Calu3 (cell line): Measurements from ENCODE around the gene CAMK1D. TPM values are rescaled to one million over a fixed set of nuclear protein-coding genes. Genes with fewer than 3 reads are reported as not detected.

Experiments used
- BruUV-seq: library from RNA; stranded (reverse); fragments of 400-500 nt; replicated peaks from 2 replicates; lab custom pipeline; 2021; lab: Mats Ljungman, UMichigan
- CTCF ChIA-PET: fragments of 300-600 bp; sonication (Branson Sonifier 250); formaldehyde crosslinking; loops from one replicate; lab custom pipeline; 2022; ENCODE audit warnings: antibody characterized with exemption; lab: Charles Lee
- DNase-seq: peaks from one replicate; pipeline ENCODE4 v3.0.0; 2022
- H3K27ac Mint-ChIP-seq: one replicate; pipeline ENCODE4 v1.8.0; 2022; ENCODE audit warnings: mixed read lengths; ENCODE audit not compliant: unreplicated experiment
- H3K27me3 Mint-ChIP-seq: one replicate; pipeline ENCODE4 v1.8.0; 2022; ENCODE audit warnings: mixed read lengths; ENCODE audit not compliant: unreplicated experiment
- H3K36me3 Mint-ChIP-seq: one replicate; pipeline ENCODE4 v1.8.0; 2022; ENCODE audit warnings: mild to moderate bottlenecking, moderate library complexity, mixed read lengths; ENCODE audit not compliant: insufficient read depth, unreplicated experiment
- H3K4me1 Mint-ChIP-seq: one replicate; pipeline ENCODE4 v1.8.0; 2022; ENCODE audit warnings: mild to moderate bottlenecking, low read depth, mixed read lengths; ENCODE audit not compliant: unreplicated experiment
- H3K4me3 Mint-ChIP-seq: one replicate; pipeline ENCODE4 v1.8.0; 2022; ENCODE audit warnings: mild to moderate bottlenecking, low read depth, moderate library complexity, mixed read lengths; ENCODE audit not compliant: unreplicated experiment
- H3K9me3 Mint-ChIP-seq: one replicate; pipeline ENCODE4 v1.8.0; 2022; ENCODE audit warnings: low read depth, mixed read lengths; ENCODE audit not compliant: unreplicated experiment
- CTCF ChIP-seq: fragments of 200-600 bp; IDR thresholded peaks from one replicate; pipeline ENCODE4 v1.8.0; 2022; ENCODE audit warnings: antibody characterized with exemption; ENCODE audit not compliant: unreplicated experiment
- intact Hi-C: fragments of 100-400 bp; cut with micrococcal nuclease; formaldehyde crosslinking; loops from one replicate; pipeline ENCODE4 v1.10.0; 2022; ENCODE audit not compliant: unreplicated experiment
- total RNA-seq: library from RNA; stranded (reverse); gene quantifications from 2 replicates; pipeline ENCODE4 v1.2.3, GENCODE V29; 2022

The CAMK1D gene
- total RNA-seq, 1 experiment from 2014 or later, result 2.6 TPM

- Mint-ChIP-seq H3K4me3 (no peak overlapping the region), H3K27me3 (peaks cover 71% of the 10 kb centered on the region), H3K4me1 (no peaks in the 10 kb centered on the region), H3K36me3 (no peaks in the 10 kb centered on the region), H3K9me3 (no peaks in the 10 kb centered on the region), H3K27ac (no peak overlapping the region)
- BruUV-seq, result no TSS peak
- no peak for TF ChIP-seq CTCF
- intact Hi-C loops, result no loop called here
- CTCF ChIA-PET, result no interaction called here
- no peak for DNase-seq
Measured at GRCh38 chr10:12510501-12510941, 161.2 kb downstream of the CAMK1D start.

GRCh38 chr10:12510984-12511383 is 161.6 kb downstream of the CAMK1D start:
- TF ChIP-seq CTCF, result no peak
- no peak overlapping the region for H3K27ac Mint-ChIP-seq
- H3K27me3 Mint-ChIP-seq, result peaks cover 71% of the 10 kb centered on the region
- intact Hi-C loops, result no loop called here
- H3K36me3 Mint-ChIP-seq, result no peaks in the 10 kb centered on the region
- H3K9me3 Mint-ChIP-seq, result no peaks in the 10 kb centered on the region
- no TSS peak for BruUV-seq
- no peak for DNase-seq
- no peaks in the 10 kb centered on the region for H3K4me1 Mint-ChIP-seq
- CTCF ChIA-PET, result no interaction called here
- H3K4me3 Mint-ChIP-seq, result no peak overlapping the region

- CTCF ChIA-PET, result no interaction called here
- Mint-ChIP-seq H3K9me3 (no peaks in the 10 kb centered on the region), H3K36me3 (no peaks in the 10 kb centered on the region), H3K4me1 (no peaks in the 10 kb centered on the region), H3K27me3 (peaks cover 71% of the 10 kb centered on the region), H3K4me3 (no peak overlapping the region), H3K27ac (no peak overlapping the region)
- no TSS peak for BruUV-seq
- intact Hi-C loops, result no loop called here
- no peak for DNase-seq
- no peak for TF ChIP-seq CTCF
Measured at GRCh38 chr10:12511651-12512050, 162.3 kb downstream of the CAMK1D start.

- Mint-ChIP-seq H3K4me1 (no peaks in the 10 kb centered on the region), H3K36me3 (no peaks in the 10 kb centered on the region), H3K4me3 (no peak overlapping the region), H3K27me3 (peaks cover 69% of the 10 kb centered on the region), H3K27ac (no peak overlapping the region), H3K9me3 (no peaks in the 10 kb centered on the region)
- TF ChIP-seq CTCF, result no peak
- CTCF ChIA-PET, result interaction anchor here (0.6 kb wide), 1 partner anchor 208 kb away, joined by 3 read pairs; no protein-coding TSS in a partner anchor
- intact Hi-C loops, result no loop called here
- no peak for DNase-seq
- BruUV-seq, result no TSS peak
Measured at GRCh38 chr10:12512332-12513002, 163.1 kb downstream of the CAMK1D start.
